Gastrocnemius medialis (tissue), 4 donors: Measurements from ENCODE around the gene HIVEP1. TPM values are rescaled to one million over a fixed set of nuclear protein-coding genes. Genes with fewer than 3 reads are reported as not detected.

Experiments
- ATAC-seq, 2 donors: fragments of 150-250 bp; one replicate each; pipeline ENCODE4 v1.9.1; 2016
- DNase-seq, 2 donors: peaks; one replicate each; pipeline ENCODE4 v3.0.0-alpha.2; 2019
- H3K27ac ChIP-seq, 4 donors: fragments of 200-600 bp; sonication (generic); 1 replicate in 1 of 4; 2 replicates in 3 of 4; pipeline ENCODE4 v1.5.1; 2016 to 2018; ENCODE audit warnings: mild to moderate bottlenecking in 2 of 4, moderate library complexity in 1 of 4
- H3K27me3 ChIP-seq, 3 donors: fragments of 200-600 bp; sonication (generic) in 2 of 3; 1 replicate in 1 of 3; 2 replicates in 2 of 3; pipeline versions ENCODE4 v1.5.1 to v1.6.0; 2016 to 2019; ENCODE audit warnings: mild to moderate bottlenecking in 1 of 3, moderate library complexity in 1 of 3
- H3K36me3 ChIP-seq, 2 donors: fragments of 200-600 bp; sonication (generic) in 1 of 2; one replicate each; pipeline ENCODE4 v1.5.1; 2017 to 2018
- H3K4me1 ChIP-seq, 2 donors: fragments of 200-600 bp; sonication (generic) in 1 of 2; one replicate each; pipeline ENCODE4 v1.5.1; 2016 to 2017; ENCODE audit warnings: mild to moderate bottlenecking in 2 of 2
- H3K4me3 ChIP-seq, 4 donors: fragments of 200-600 bp; sonication (generic) in 3 of 4; 1 replicate in 1 of 4; 2 replicates in 3 of 4; pipeline ENCODE4 v1.5.1; 2016 to 2019; ENCODE audit warnings: mild to moderate bottlenecking in 2 of 4
- H3K9me3 ChIP-seq, 3 donors: fragments of 200-600 bp; sonication (generic) in 2 of 3; 1 replicate in 1 of 3; 2 replicates in 2 of 3; pipeline ENCODE4 v1.5.1; 2016 to 2019
- POLR2A ChIP-seq, 2 donors: fragments of 450-650 bp; IDR thresholded peaks; one replicate each; pipeline ENCODE4 v1.6.1; 2017; ENCODE audit warnings: antibody characterized with exemption in 2 of 2, mild to moderate bottlenecking in 2 of 2, moderate library complexity in 2 of 2
- in situ Hi-C, 4 donors: fragments of 200-750 bp; cut with MboI; loops; one replicate each; pipeline versions ENCODE4 v1.15.0 to v1.8.0; 2017; ENCODE audit warnings: low sequenced_read_pairs in 4 of 4
- intact Hi-C: fragments of 100-400 bp; cut with DNase I; formaldehyde crosslinking; loops from one replicate; pipeline ENCODE4 v1.15.1; 2023; ENCODE audit warnings: low total_unique reads
- total RNA-seq, 4 donors: library from RNA; depleted of rRNA; stranded (reverse); fragments of >200 nt; gene quantifications; one replicate each; pipeline versions ENCODE4 v1.1.0 to v1.2.3, GENCODE V29; 2016
- TF ChIP-seq, protein P1 (sequence below), 5 experiments: fragments of 450-650 bp in 3 of 5; fragments of 200-600 bp in 2 of 5; sonication (generic) in 2 of 5; IDR thresholded peaks in 4 of 5; conservative IDR thresholded peaks in 1 of 5; 1 replicate in 4 of 5; 2 replicates in 1 of 5; pipeline ENCODE4 v1.5.1; 2016 to 2019; ENCODE audit warnings: antibody characterized with exemption in 5 of 5, mild to moderate bottlenecking in 3 of 5, moderate library complexity in 3 of 5

The HIVEP1 gene
- total RNA-seq, 4 donors from 2014 or later: 8.3 to 13.5 (median 10.5) TPM

- no peak for TF ChIP-seq POLR2A (IDR thresholded peaks at IDR 0.05)
- Histone ChIP-seq H3K27ac (no peak overlapping the region), H3K27me3 (no peaks in the 10 kb centered on the region), H3K36me3 (no peaks in the 10 kb centered on the region), H3K9me3 (no peaks in the 10 kb centered on the region), H3K4me1 (peaks cover 8 to 12% of the 10 kb centered on the region in 2 donors), H3K4me3 (no peak overlapping the region)
- intact Hi-C loops: no loop called here
- in situ Hi-C loops: no loop called here
- ATAC-seq: no peak
- no peak for DNase-seq
These were observed 120.5 kb downstream of the HIVEP1 start for GRCh38 chr6:12132351-12133222.

DNA sequence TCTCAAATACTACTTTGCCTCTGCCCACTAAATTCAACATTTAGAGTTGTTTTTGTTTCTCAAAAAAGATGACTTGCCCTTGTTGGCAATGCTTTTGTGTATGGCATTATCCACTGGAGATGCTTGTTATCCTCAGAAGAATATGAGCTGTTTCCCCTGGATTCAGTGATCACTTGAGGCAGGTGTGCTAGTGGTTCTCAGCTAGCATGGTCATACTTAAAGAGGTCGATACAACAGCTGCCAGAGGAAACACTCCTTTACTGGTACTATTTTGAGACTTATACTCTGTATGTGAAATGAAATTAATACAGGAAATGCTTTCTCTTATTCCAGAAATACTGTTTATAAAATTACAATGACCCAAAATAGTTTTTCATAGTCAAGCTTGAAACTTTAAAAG is 122.5 kb downstream of the HIVEP1 start:
- H3K27ac ChIP-seq: no peak overlapping the region
- H3K4me3 ChIP-seq: no peak overlapping the region
- H3K4me1 ChIP-seq: peaks cover 12 to 17% of the 10 kb centered on the region in 2 donors
- ATAC-seq (no peak), DNase-seq (no peak)
- TF ChIP-seq POLR2A (IDR thresholded peaks at IDR 0.05): no peak
- TF ChIP-seq, protein P1, sequence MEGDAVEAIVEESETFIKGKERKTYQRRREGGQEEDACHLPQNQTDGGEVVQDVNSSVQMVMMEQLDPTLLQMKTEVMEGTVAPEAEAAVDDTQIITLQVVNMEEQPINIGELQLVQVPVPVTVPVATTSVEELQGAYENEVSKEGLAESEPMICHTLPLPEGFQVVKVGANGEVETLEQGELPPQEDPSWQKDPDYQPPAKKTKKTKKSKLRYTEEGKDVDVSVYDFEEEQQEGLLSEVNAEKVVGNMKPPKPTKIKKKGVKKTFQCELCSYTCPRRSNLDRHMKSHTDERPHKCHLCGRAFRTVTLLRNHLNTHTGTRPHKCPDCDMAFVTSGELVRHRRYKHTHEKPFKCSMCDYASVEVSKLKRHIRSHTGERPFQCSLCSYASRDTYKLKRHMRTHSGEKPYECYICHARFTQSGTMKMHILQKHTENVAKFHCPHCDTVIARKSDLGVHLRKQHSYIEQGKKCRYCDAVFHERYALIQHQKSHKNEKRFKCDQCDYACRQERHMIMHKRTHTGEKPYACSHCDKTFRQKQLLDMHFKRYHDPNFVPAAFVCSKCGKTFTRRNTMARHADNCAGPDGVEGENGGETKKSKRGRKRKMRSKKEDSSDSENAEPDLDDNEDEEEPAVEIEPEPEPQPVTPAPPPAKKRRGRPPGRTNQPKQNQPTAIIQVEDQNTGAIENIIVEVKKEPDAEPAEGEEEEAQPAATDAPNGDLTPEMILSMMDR (IDR thresholded peaks at IDR 0.05 in 4 of 5, conservative IDR thresholded peaks at IDR 0.05 in 1 of 5): no peak
- peaks cover 0 to 4% of the 10 kb centered on the region in 2 donors for H3K36me3 ChIP-seq
- no peaks in the 10 kb centered on the region for H3K27me3 ChIP-seq
- in situ Hi-C loops (no loop called here), intact Hi-C loops (no loop called here)
- H3K9me3 ChIP-seq: no peaks in the 10 kb centered on the region

DNA sequence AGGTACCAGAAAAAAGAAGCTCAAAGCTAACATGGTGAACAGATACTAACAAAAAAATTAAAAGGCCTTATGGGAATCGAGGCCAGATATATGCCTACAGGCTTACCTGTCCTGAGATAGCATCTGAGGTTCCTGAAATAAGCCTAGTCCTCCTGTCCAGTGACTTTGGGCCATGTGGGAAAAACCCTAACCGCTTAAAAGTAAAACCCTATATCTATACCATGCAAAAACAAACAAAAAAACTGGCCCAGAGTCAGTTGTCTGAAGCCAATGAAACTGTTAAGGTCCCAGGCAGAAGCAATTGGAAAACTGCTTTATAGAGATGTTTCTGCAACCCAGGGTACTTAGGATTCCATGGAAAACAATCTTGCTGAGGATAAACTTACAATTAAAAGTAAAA is 122.9 kb downstream of the HIVEP1 start:
- in situ Hi-C loops: no loop called here
- Histone ChIP-seq H3K4me3 (no peak overlapping the region), H3K27ac (no peak overlapping the region), H3K4me1 (peaks cover 12 to 17% of the 10 kb centered on the region in 2 donors), H3K9me3 (no peaks in the 10 kb centered on the region), H3K36me3 (peaks cover 0 to 9% of the 10 kb centered on the region in 2 donors), H3K27me3 (no peaks in the 10 kb centered on the region)
- ATAC-seq (no peak), DNase-seq (no peak)
- intact Hi-C loops: no loop called here
- TF ChIP-seq, protein P1 (IDR thresholded peaks at IDR 0.05 in 4 of 5, conservative IDR thresholded peaks at IDR 0.05 in 1 of 5): no peak
- no peak for TF ChIP-seq POLR2A (IDR thresholded peaks at IDR 0.05)

DNA sequence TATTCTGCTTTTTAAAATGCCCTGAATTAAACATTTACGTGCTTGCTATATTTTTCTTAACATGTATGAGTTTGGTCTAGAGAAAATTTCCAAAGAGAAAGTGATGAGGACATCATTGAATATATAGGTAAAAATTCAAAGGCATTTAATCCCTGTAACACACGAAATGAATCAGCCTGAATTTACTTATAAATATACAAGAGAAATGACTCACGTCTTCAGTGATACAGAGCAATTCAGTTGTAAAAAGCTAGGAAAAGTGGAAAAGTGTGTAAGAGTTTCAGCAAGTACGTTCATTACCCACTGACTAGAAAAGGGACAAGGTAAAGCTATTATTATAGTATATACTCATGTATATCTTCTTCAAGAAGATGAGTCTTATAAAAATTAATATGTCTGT is 124.8 kb downstream of the HIVEP1 start:
- Histone ChIP-seq H3K27ac (no peak overlapping the region), H3K27me3 (no peaks in the 10 kb centered on the region), H3K4me1 (peaks cover 12 to 17% of the 10 kb centered on the region in 2 donors), H3K4me3 (no peak overlapping the region), H3K36me3 (peaks cover 0 to 9% of the 10 kb centered on the region in 2 donors), H3K9me3 (no peaks in the 10 kb centered on the region)
- no peak for TF ChIP-seq POLR2A (IDR thresholded peaks at IDR 0.05)
- TF ChIP-seq, protein P1 (IDR thresholded peaks at IDR 0.05 in 4 of 5, conservative IDR thresholded peaks at IDR 0.05 in 1 of 5): no peak
- in situ Hi-C loops (no loop called here), intact Hi-C loops (no loop called here)
- DNase-seq (no peak), ATAC-seq (no peak)

DNA sequence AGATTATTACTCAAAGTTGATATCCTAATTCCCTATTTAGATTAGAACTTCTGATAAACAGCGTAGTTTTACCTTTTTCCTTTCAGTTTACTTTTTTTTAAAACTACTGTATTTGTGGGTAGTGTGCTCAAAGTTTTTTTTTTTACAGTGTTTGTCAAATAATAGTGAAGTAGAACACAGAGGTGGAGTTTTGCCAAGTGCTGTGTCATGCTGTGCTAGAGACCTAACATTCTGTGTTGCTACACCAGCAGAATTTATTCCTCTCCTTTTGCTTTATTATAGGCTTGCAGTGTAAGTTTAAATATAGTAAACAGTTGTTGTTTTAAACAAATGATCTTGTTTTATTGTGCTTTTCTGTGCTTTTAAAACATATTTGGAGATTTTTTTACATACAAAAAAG is 125.4 kb downstream of the HIVEP1 start:
- peaks cover 12 to 15% of the 10 kb centered on the region in 2 donors for H3K4me1 ChIP-seq
- DNase-seq: peak; percentile 36 to 41
- no peak overlapping the region for H3K27ac ChIP-seq
- H3K9me3 ChIP-seq: no peaks in the 10 kb centered on the region
- in situ Hi-C loops (no loop called here), intact Hi-C loops (no loop called here)
- no peaks in the 10 kb centered on the region for H3K27me3 ChIP-seq
- H3K4me3 ChIP-seq: no peak overlapping the region
- TF ChIP-seq, protein P1 (IDR thresholded peaks at IDR 0.05 in 4 of 5, conservative IDR thresholded peaks at IDR 0.05 in 1 of 5): no peak
- TF ChIP-seq POLR2A (IDR thresholded peaks at IDR 0.05): no peak
- peak; percentile 66 for ATAC-seq
- peaks cover 0 to 9% of the 10 kb centered on the region in 2 donors for H3K36me3 ChIP-seq
